Upper lobe of left lung (tissue), 6 donors: ENCODE data around the gene UBE2J2. TPM values are rescaled to one million over a fixed set of nuclear protein-coding genes. Genes with fewer than 3 reads are reported as not detected.
A peak's percentile ranks its signal among the peaks of the same experiment; 100 is the strongest.

Source experiments
- ATAC-seq, 2 donors: fragments of 200-7000 bp; cut with Tn5 transposase; one replicate each; pipeline ENCODE4 v1.9.1; 2022; ENCODE audit warnings: mild to moderate bottlenecking in 2 of 2, moderate library complexity in 2 of 2; ENCODE audit not compliant: low FRiP score in 2 of 2
- DNase-seq, 2 donors: peaks; one replicate each; pipeline ENCODE4 v3.0.0-alpha.2; 2019 to 2020
- H3K27ac ChIP-seq, 4 donors: fragments of 200-600 bp; sonication (generic); one replicate each; pipeline ENCODE4 v1.5.1; 2016 to 2019
- H3K27me3 ChIP-seq, 4 donors: fragments of 200-600 bp; sonication (generic); one replicate each; pipeline ENCODE4 v1.5.1; 2017 to 2019
- H3K36me3 ChIP-seq, 4 donors: fragments of 200-600 bp; sonication (generic); one replicate each; pipeline ENCODE4 v1.5.1; 2016 to 2019
- H3K4me1 ChIP-seq, 4 donors: fragments of 200-600 bp; sonication (generic); one replicate each; pipeline ENCODE4 v1.5.1; 2018 to 2019
- H3K4me3 ChIP-seq, 4 donors: fragments of 200-600 bp; sonication (generic); one replicate each; pipeline ENCODE4 v1.5.1; 2017 to 2019; ENCODE audit warnings: mild to moderate bottlenecking in 2 of 4, moderate library complexity in 1 of 4
- H3K9me3 ChIP-seq, 4 donors: fragments of 200-600 bp; sonication (generic); one replicate each; pipeline ENCODE4 v1.5.1; 2018 to 2019
- EP300 ChIP-seq, 4 donors: sonication (generic); formaldehyde crosslinking; IDR thresholded peaks; one replicate each; pipeline ENCODE4 v1.5.1; 2017; ENCODE audit warnings: antibody characterized with exemption in 4 of 4, control low read depth in 2 of 4
- POLR2A ChIP-seq, 4 donors: fragments of 450-650 bp; IDR thresholded peaks; one replicate each; pipeline ENCODE4 v1.5.1; 2016 to 2017; ENCODE audit warnings: antibody characterized with exemption in 4 of 4, mild to moderate bottlenecking in 2 of 4
- POLR2AphosphoS5 ChIP-seq, 2 donors: sonication (generic); formaldehyde crosslinking; IDR thresholded peaks; one replicate each; pipeline ENCODE4 v1.5.1; 2017; ENCODE audit warnings: antibody characterized with exemption in 2 of 2
- WGBS, 2 donors: methylation state at CpG; one replicate each; pipeline ENCODE4 v1.1.5; 2017 to 2018; 5-methylcytosine and 5-hydroxymethylcytosine counted together
- total RNA-seq, 6 donors: library from RNA; depleted of rRNA in 4 of 6; stranded (reverse); fragments of >200 nt in 4 of 6; gene quantifications; one replicate each; pipeline versions ENCODE4 v1.1.0 to v1.2.1, GENCODE V29; 2016 to 2021
- TF ChIP-seq, protein P1 (sequence below), 6 experiments: fragments of 450-650 bp in 4 of 6; fragments of 200-600 bp in 2 of 6; sonication (generic) in 2 of 6; IDR thresholded peaks; one replicate each; pipeline ENCODE4 v1.5.1; 2016 to 2019; ENCODE audit warnings: antibody characterized with exemption in 6 of 6
- donor health status: DM: no; HTN: no; CAD: no; lungs with moderate emphysema.
- donor health status: DM: no; HTN: yes; CAD: no; lungs with severe emphysema.

The UBE2J2 gene
- total RNA-seq, 6 donors from 2014 or later, result 41.5 to 88.0 (median 50.5) TPM

DNA sequence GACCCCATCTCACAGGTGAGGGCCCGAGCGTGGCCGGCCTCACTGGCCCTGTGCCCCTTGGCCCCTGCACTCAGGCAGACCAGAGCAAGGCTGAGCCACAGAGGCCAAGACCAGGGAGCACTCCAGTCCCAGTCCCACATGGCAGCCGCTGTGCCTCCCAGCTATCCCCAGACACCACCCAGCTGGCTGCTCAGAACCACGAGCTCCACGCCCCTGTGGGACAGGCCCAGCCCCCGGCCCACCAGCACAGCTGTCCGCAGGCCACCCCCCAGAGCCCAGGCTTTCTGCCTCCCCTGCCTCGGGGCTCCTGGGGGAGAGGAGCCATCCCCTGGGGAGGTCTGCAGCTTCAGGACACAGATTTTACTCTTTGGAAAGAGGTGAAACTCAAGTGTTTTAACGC is 18.0 kb downstream of the UBE2J2 start:
- H3K36me3 ChIP-seq, result peaks cover 26 to 73% (median 55%) of the 10 kb centered on the region in 4 donors
- H3K4me1 ChIP-seq, result peaks cover 0 to 13% (median under 1%) of the 10 kb centered on the region in 4 donors
- ATAC-seq (no peak), DNase-seq (peak in 1 of 2 donors; percentile 73)
- H3K27me3 ChIP-seq, result no peaks in the 10 kb centered on the region
- no peak overlapping the region for H3K27ac ChIP-seq
- WGBS, 2 donors, result 95 to 100% methylated on average over 1 to 10 of the region's 10 CpGs
- H3K4me3 ChIP-seq, result no peak overlapping the region
- H3K9me3 ChIP-seq, result no peaks in the 10 kb centered on the region
- no peak for TF ChIP-seq POLR2A (IDR thresholded peaks at IDR 0.05)

- H3K27me3 ChIP-seq, result no peaks in the 10 kb centered on the region
- peaks cover 0 to 8% (median 2%) of the 10 kb centered on the region in 4 donors for H3K4me1 ChIP-seq
- DNase-seq, result peak in 1 of 2 donors; percentile 85
- H3K9me3 ChIP-seq, result no peaks in the 10 kb centered on the region
- 96 to 97% methylated on average over 26 of the region's 26 CpGs for WGBS, 2 donors
- H3K36me3 ChIP-seq, result peaks cover 26 to 70% (median 52%) of the 10 kb centered on the region in 4 donors
- no peak for ATAC-seq
- no peak for TF ChIP-seq POLR2AphosphoS5 (IDR thresholded peaks at IDR 0.05)
- TF ChIP-seq, protein P1, sequence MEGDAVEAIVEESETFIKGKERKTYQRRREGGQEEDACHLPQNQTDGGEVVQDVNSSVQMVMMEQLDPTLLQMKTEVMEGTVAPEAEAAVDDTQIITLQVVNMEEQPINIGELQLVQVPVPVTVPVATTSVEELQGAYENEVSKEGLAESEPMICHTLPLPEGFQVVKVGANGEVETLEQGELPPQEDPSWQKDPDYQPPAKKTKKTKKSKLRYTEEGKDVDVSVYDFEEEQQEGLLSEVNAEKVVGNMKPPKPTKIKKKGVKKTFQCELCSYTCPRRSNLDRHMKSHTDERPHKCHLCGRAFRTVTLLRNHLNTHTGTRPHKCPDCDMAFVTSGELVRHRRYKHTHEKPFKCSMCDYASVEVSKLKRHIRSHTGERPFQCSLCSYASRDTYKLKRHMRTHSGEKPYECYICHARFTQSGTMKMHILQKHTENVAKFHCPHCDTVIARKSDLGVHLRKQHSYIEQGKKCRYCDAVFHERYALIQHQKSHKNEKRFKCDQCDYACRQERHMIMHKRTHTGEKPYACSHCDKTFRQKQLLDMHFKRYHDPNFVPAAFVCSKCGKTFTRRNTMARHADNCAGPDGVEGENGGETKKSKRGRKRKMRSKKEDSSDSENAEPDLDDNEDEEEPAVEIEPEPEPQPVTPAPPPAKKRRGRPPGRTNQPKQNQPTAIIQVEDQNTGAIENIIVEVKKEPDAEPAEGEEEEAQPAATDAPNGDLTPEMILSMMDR (IDR thresholded peaks at IDR 0.05), result no peak
- no peak for TF ChIP-seq EP300 (IDR thresholded peaks at IDR 0.05)
- no peak for TF ChIP-seq POLR2A (IDR thresholded peaks at IDR 0.05)
- no peak overlapping the region for H3K27ac ChIP-seq
- no peak overlapping the region for H3K4me3 ChIP-seq
Measured at GRCh38 chr1:1255078-1255477, 18.6 kb downstream of the UBE2J2 start.

DNA sequence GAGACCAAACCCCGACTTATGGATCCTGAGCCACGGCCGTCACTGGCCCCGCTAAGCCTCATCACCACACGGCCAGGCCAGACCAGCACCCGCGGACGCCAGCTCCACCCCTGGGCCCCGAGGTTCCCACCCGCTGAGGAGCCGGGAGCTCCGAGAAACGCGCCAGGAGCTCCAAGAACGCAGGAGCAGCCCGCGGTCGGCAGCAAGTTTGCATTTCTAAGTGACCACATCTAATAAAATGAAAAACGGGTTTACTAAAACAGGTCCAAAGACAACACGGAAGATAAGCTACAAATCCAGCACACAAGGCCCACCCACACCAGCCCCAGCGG is 19.0 kb downstream of the UBE2J2 start:
- H3K27me3 ChIP-seq, result no peaks in the 10 kb centered on the region
- ATAC-seq (no peak), DNase-seq (no peak)
- H3K27ac ChIP-seq, result no peak overlapping the region
- H3K9me3 ChIP-seq, result no peaks in the 10 kb centered on the region
- peaks cover 0 to 8% (median 2%) of the 10 kb centered on the region in 4 donors for H3K4me1 ChIP-seq
- no peak overlapping the region for H3K4me3 ChIP-seq
- peaks cover 26 to 66% (median 49%) of the 10 kb centered on the region in 4 donors for H3K36me3 ChIP-seq
- TF ChIP-seq, protein P1 (IDR thresholded peaks at IDR 0.05), result no peak
- no peak for TF ChIP-seq POLR2AphosphoS5 (IDR thresholded peaks at IDR 0.05)
- TF ChIP-seq EP300 (IDR thresholded peaks at IDR 0.05), result no peak
- no peak for TF ChIP-seq POLR2A (IDR thresholded peaks at IDR 0.05)
- 93% methylated on average over 21 of the region's 21 CpGs for WGBS, 2 donors

DNA sequence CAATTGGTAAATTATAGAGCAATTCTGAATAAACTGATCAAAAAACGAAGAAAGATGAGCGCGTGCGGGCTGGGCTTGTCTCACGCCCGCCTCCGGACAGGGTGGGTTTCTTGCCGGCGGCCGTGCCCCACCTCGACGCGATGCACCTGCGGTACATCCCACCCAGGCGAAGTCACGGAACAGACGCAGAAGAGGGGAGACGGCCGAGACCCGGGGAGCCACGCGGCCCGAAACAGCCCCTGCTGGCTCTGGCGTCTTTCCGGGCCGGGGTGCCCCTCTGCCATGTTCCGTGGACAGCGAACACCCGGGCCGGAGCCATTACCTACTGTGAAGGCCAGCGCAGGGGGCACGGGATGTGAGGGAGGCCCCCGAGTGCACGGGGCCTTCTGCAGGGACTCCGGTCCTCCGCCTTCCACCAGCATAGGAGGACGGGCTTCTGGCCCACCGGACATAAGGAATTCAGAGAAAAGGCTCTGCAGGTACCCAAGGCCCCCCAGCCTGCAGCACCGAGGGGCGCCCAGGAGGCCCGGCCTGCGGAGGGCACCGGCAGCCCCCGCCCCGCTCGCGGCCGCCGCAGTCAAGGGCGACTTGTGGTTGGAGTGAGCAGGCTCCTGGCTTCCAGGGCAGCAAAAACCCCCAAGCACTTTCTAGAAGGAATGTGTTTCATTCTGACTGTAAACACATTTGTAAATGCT is 19.5 kb downstream of the UBE2J2 start:
- no peaks in the 10 kb centered on the region for H3K27me3 ChIP-seq
- H3K36me3 ChIP-seq, result peaks cover 24 to 61% (median 44%) of the 10 kb centered on the region in 4 donors
- TF ChIP-seq EP300 (IDR thresholded peaks at IDR 0.05) (no peak), POLR2A (IDR thresholded peaks at IDR 0.05) (no peak), POLR2AphosphoS5 (IDR thresholded peaks at IDR 0.05) (no peak)
- TF ChIP-seq, protein P1 (IDR thresholded peaks at IDR 0.05), result no peak
- H3K9me3 ChIP-seq, result no peaks in the 10 kb centered on the region
- peak in 1 of 2 donors; percentile 81 for DNase-seq
- no peak overlapping the region for H3K4me3 ChIP-seq
- H3K4me1 ChIP-seq, result peaks cover 0 to 8% (median 2%) of the 10 kb centered on the region in 4 donors
- ATAC-seq, result no peak
- H3K27ac ChIP-seq, result no peak overlapping the region
- WGBS, 2 donors, result 94 to 96% methylated on average over 30 to 50 of the region's 50 CpGs

GRCh38 chr1:1253314-1253713 is 20.3 kb downstream of the UBE2J2 start:
- Histone ChIP-seq H3K27ac (no peak overlapping the region), H3K27me3 (no peaks in the 10 kb centered on the region), H3K9me3 (no peaks in the 10 kb centered on the region), H3K4me1 (peaks cover 0 to 3% (median under 1%) of the 10 kb centered on the region in 4 donors), H3K4me3 (no peak overlapping the region), H3K36me3 (peaks cover 21 to 53% (median 38%) of the 10 kb centered on the region in 4 donors)
- no peak for ATAC-seq
- 87 to 93% methylated on average over 12 of the region's 12 CpGs for WGBS, 2 donors
- DNase-seq, result no peak
- TF ChIP-seq EP300 (IDR thresholded peaks at IDR 0.05), result no peak
